Motor neuron (in vitro differentiated cells): Measurements from ENCODE around the gene PHC3. TPM values are rescaled to one million over a fixed set of nuclear protein-coding genes. Genes with fewer than 3 reads are reported as not detected.
A peak's percentile ranks its signal among the peaks of the same experiment; 100 is the strongest.
"Not testable (repeated sequence)": the region's sequence is repeated elsewhere in the genome, so short reads cannot be mapped to it uniquely, and the experiment has no call there.

ENCODE experiments used
- ATAC-seq, 8 experiments: fragments of 200-7000 bp; cut with Tn5 transposase; replicated peaks in 6 of 8; 2 replicates each; pipeline ENCODE4 v1.8.0; 2021; ENCODE audit warnings: mild to moderate bottlenecking in 8 of 8, moderate library complexity in 8 of 8
- H3K27ac ChIP-seq, 2 donors: fragments of 250-450 bp; sonication (Bioruptor Pico); 2 replicates each; pipeline ENCODE4 v1.9.0; 2021; ENCODE audit warnings: antibody characterized with exemption in 2 of 2, mild to moderate bottlenecking in 2 of 2, moderate library complexity in 1 of 2
- H3K4me1 ChIP-seq, 2 donors: fragments of 250-450 bp; sonication (Bioruptor Pico); replicated peaks in 1 of 2; 2 replicates each; pipeline ENCODE4 v1.6.1; 2021; ENCODE audit warnings: antibody characterized with exemption in 2 of 2, mild to moderate bottlenecking in 2 of 2, moderate library complexity in 1 of 2
- H3K4me3 ChIP-seq, 5 donors: fragments of 250-450 bp; sonication (Bioruptor Pico); 2 replicates each; pipeline ENCODE4 v1.9.0; 2021; ENCODE audit warnings: antibody characterized with exemption in 5 of 5, mild to moderate bottlenecking in 5 of 5, moderate library complexity in 4 of 5
- WGBS, 10 experiments: fragments of 450-650 bp; shearing (Covaris generic); methylation state at CpG; one replicate each; pipeline ENCODE4 v1.0.0; 2022; 5-methylcytosine and 5-hydroxymethylcytosine counted together
- in situ Hi-C, 9 experiments: fragments of 400-800 bp; cut with MboI; loops; one replicate each; pipeline ENCODE4 v1.15.0; 2021; ENCODE audit warnings: low sequenced_read_pairs in 9 of 9, low pct_unique_long_range_greater_than_20kb in 2 of 9; ENCODE audit not compliant: unreplicated experiment in 9 of 9
- total RNA-seq, 8 experiments: library from RNA; unstranded; fragments of 300-600 nt; gene quantifications; 2 replicates each; pipeline versions ENCODE4 v1.2.3 to v1.2.4, GENCODE V29; 2022

Gene PHC3
- total RNA-seq, 8 experiments from 2014 or later, result 12.4 to 58.5 (median 24.6) TPM

- ATAC-seq, in situ Hi-C loops, H3K27ac ChIP-seq, H3K4me3 ChIP-seq, H3K4me1 ChIP-seq: not testable (repeated sequence)
- 20 to 100% (median 82%) methylated on average over 1 to 11 of the region's 11 CpGs; no CpG with 5 or more reads in 2 of the 10 experiments for WGBS, 10 experiments
These were observed 24.7 kb upstream of the PHC3 start for GRCh38 chr3:170206164-170206762.

- ATAC-seq, result peak in 2 of 8 experiments; percentile 22 to 49
- in situ Hi-C loops, result no loop called here
- WGBS, 10 experiments, result 0 to 96% (median 58%) methylated on average over 1 to 2 of the region's 2 CpGs; no CpG with 5 or more reads in 1 of the 10 experiments
- H3K27ac ChIP-seq, result no peak overlapping the region
- H3K4me3 ChIP-seq, result no peak overlapping the region
- peaks cover 0 to 4% of the 10 kb centered on the region in 2 donors for H3K4me1 ChIP-seq
These were observed 23.8 kb upstream of the PHC3 start for GRCh38 chr3:170205302-170205701.

GRCh38 chr3:170204509-170204908 is 23.0 kb upstream of the PHC3 start:
- no peak overlapping the region for H3K4me3 ChIP-seq
- H3K4me1 ChIP-seq, result peaks cover 0 to 4% of the 10 kb centered on the region in 2 donors
- H3K27ac ChIP-seq, result no peak overlapping the region
- 65 to 100% (median 97%) methylated on average over 1 to 9 of the region's 10 CpGs; no CpG with 5 or more reads in 1 of the 10 experiments for WGBS, 10 experiments
- in situ Hi-C loops, result no loop called here
- no peak for ATAC-seq

- H3K4me3 ChIP-seq, result no peak overlapping the region
- H3K4me1 ChIP-seq, result peaks cover 0 to 4% of the 10 kb centered on the region in 2 donors
- no peak for ATAC-seq
- in situ Hi-C loops, result no loop called here
- no peak overlapping the region for H3K27ac ChIP-seq
- WGBS, 10 experiments, result 40 to 100% (median 82%) methylated on average over 1 to 3 of the region's 3 CpGs; no CpG with 5 or more reads in 1 of the 10 experiments
These were observed 22.5 kb upstream of the PHC3 start for GRCh38 chr3:170204023-170204472.

- WGBS, 10 experiments, result 0 to 90% (median 72%) methylated on average over 1 to 4 of the region's 4 CpGs; no CpG with 5 or more reads in 1 of the 10 experiments
- in situ Hi-C loops, result no loop called here
- Histone ChIP-seq H3K4me1 (peaks cover 0 to 4% of the 10 kb centered on the region in 2 donors), H3K27ac (no peak overlapping the region), H3K4me3 (no peak overlapping the region)
- ATAC-seq, result no peak
These were observed 21.9 kb upstream of the PHC3 start for GRCh38 chr3:170203457-170203856.

GRCh38 chr3:170201527-170201926 is 20.0 kb upstream of the PHC3 start:
- Histone ChIP-seq H3K4me1 (peaks cover 0 to 4% of the 10 kb centered on the region in 2 donors), H3K4me3 (no peak overlapping the region), H3K27ac (no peak overlapping the region)
- in situ Hi-C loops, result no loop called here
- no peak for ATAC-seq
- WGBS, 10 experiments, result 83 to 94% (median 93%) methylated on average over 2 to 5 of the region's 5 CpGs; no CpG with 5 or more reads in 1 of the 10 experiments

- H3K27ac ChIP-seq, result no peak overlapping the region
- no peak overlapping the region for H3K4me3 ChIP-seq
- peaks cover 0 to 4% of the 10 kb centered on the region in 2 donors for H3K4me1 ChIP-seq
- ATAC-seq, result no peak
- in situ Hi-C loops, result no loop called here
These were observed 19.5 kb upstream of the PHC3 start for GRCh38 chr3:170200987-170201386.

GRCh38 chr3:170196833-170197232 is 15.3 kb upstream of the PHC3 start:
- Histone ChIP-seq H3K4me1 (no peaks in the 10 kb centered on the region), H3K27ac (no peak overlapping the region), H3K4me3 (no peak overlapping the region)
- in situ Hi-C loops, result loop anchor here in 1 of 9 experiments (25.0 kb wide), 1 partner anchor 165 kb away; the partner anchor contains the start of gene SKIL
- ATAC-seq, result peak in 2 of 8 experiments; percentile 37 to 96
- WGBS, 10 experiments, result 0 to 100% (median 100%) methylated on average over 1 to 3 of the region's 3 CpGs; no CpG with 5 or more reads in 2 of the 10 experiments

- not testable (repeated sequence) for H3K4me1 ChIP-seq, ATAC-seq, H3K4me3 ChIP-seq, H3K27ac ChIP-seq
- in situ Hi-C loops, result loop anchor here in 1 of 9 experiments (25.0 kb wide), 1 partner anchor 167 kb away; the partner anchor contains the start of gene SKIL
- WGBS, 10 experiments, result 50 to 100% (median 70%) methylated on average over 2 to 3 of the region's 3 CpGs
These were observed 14.2 kb upstream of the PHC3 start for GRCh38 chr3:170195759-170196158.

- Histone ChIP-seq H3K27ac (no peak overlapping the region), H3K4me1 (no peaks in the 10 kb centered on the region), H3K4me3 (no peak overlapping the region)
- in situ Hi-C loops, result loop anchor here in 1 of 9 experiments (25.0 kb wide), 1 partner anchor 173 kb away; the partner anchor contains the start of gene SKIL
- peak in 6 of 8 experiments; percentile 8 to 66 (median 32) for ATAC-seq
- WGBS, 10 experiments, result 67 to 100% (median 97%) methylated on average over 1 to 4 of the region's 4 CpGs
These were observed 8.1 kb upstream of the PHC3 start for GRCh38 chr3:170189398-170190256.

GRCh38 chr3:170180079-170180907 is 1.2 kb downstream of the PHC3 start:
- in situ Hi-C loops, result loop anchor here in 1 of 9 experiments (25.0 kb wide), 1 partner anchor 182 kb away; the partner anchor contains the start of gene SKIL
- 8 to 30% (median 18%) methylated on average over 5 to 15 of the region's 16 CpGs for WGBS, 10 experiments
- Histone ChIP-seq H3K4me3 (peak overlapping the region; percentile 74 to 99 (median 94)), H3K27ac (peak overlapping the region in 1 of 2 donors; percentile 96), H3K4me1 (peaks cover 7 to 14% of the 10 kb centered on the region in 2 donors)
- ATAC-seq, result peak in 6 of 8 experiments; percentile 16 to 45 (median 24)

GRCh38 chr3:170179432-170179831 is 2.1 kb downstream of the PHC3 start:
- no peak for ATAC-seq
- Histone ChIP-seq H3K27ac (no peak overlapping the region), H3K4me3 (peak overlapping the region in 4 of 5 donors; percentile 74 to 99 (median 87)), H3K4me1 (peaks cover 7 to 14% of the 10 kb centered on the region in 2 donors)
- WGBS, 10 experiments, result 64 to 100% (median 78%) methylated on average over 1 of the region's 1 CpG; no CpG with 5 or more reads in 1 of the 10 experiments
- in situ Hi-C loops, result loop anchor here in 1 of 9 experiments (25.0 kb wide), 1 partner anchor 183 kb away; the partner anchor contains the start of gene SKIL
